HepG2 (cell line): ENCODE measurements around the gene ANKRD40. TPM values are rescaled to one million over a fixed set of nuclear protein-coding genes. Genes with fewer than 3 reads are reported as not detected.

ENCODE experiments used
- ATM ChIP-seq: fragments of 450-650 bp; IDR thresholded peaks from 2 replicates; pipeline ENCODE4 v1.7.1; 2017; ENCODE audit warnings: mild to moderate bottlenecking, borderline replicate concordance
- CEBPB ChIP-seq: IDR thresholded peaks from 2 replicates; pipeline ENCODE4 v1.6.1; 2011; ENCODE audit warnings: low read depth, low read length, improper control_type of control experiment, borderline replicate concordance
- GABPB1 ChIP-seq: IDR thresholded peaks from 2 replicates; pipeline ENCODE4 v1.6.1; 2016; ENCODE audit warnings: mild to moderate bottlenecking, missing genetic modification reagents, moderate library complexity, missing compliant biosample characterization
- ISX ChIP-seq: sonication (generic); formaldehyde crosslinking; conservative IDR thresholded peaks from 2 replicates; pipeline ENCODE4 v1.5.0; 2020; ENCODE audit warnings: missing genetic modification reagents
- KDM1A ChIP-seq: IDR thresholded peaks from 2 replicates; pipeline ENCODE4 v1.6.1; 2016; ENCODE audit warnings: missing compliant biosample characterization
- KDM3A ChIP-seq: IDR thresholded peaks from 2 replicates; pipeline ENCODE4 v1.6.1; 2018; ENCODE audit warnings: low read depth, missing compliant biosample characterization
- KDM5B ChIP-seq: sonication (generic); formaldehyde crosslinking; IDR thresholded peaks from 2 replicates; pipeline ENCODE4 v1.4.0; 2020; ENCODE audit warnings: missing genetic modification reagents, mild to moderate bottlenecking, borderline replicate concordance
- KLF12 ChIP-seq: sonication (generic); formaldehyde crosslinking; IDR thresholded peaks from 2 replicates; pipeline ENCODE4 v1.4.0; 2020; ENCODE audit warnings: missing genetic modification reagents, borderline replicate concordance
- NFIC ChIP-seq: IDR thresholded peaks from 2 replicates; pipeline ENCODE4 v1.6.1; 2012; ENCODE audit warnings: mild to moderate bottlenecking, low read length, inconsistent platforms
- PPARG ChIP-seq: conservative IDR thresholded peaks from 2 replicates; pipeline ENCODE4 v1.6.1; 2016; ENCODE audit warnings: missing biosample characterization, missing genetic modification reagents
- SKI ChIP-seq: fragments of 450-650 bp; IDR thresholded peaks from one replicate; pipeline ENCODE4 v1.6.1; 2018; ENCODE audit warnings: mild to moderate bottlenecking; ENCODE audit not compliant: partially characterized antibody
- SSRP1 ChIP-seq: IDR thresholded peaks from 2 replicates; pipeline ENCODE4 v1.6.1; 2016; ENCODE audit warnings: control low read depth
- STAT5B ChIP-seq: sonication (generic); formaldehyde crosslinking; IDR thresholded peaks from 2 replicates; pipeline ENCODE4 v1.4.0; 2020; ENCODE audit warnings: missing genetic modification reagents
- ZNF30 ChIP-seq: sonication (generic); formaldehyde crosslinking; IDR thresholded peaks from 2 replicates; pipeline ENCODE4 v1.5.0; 2020; ENCODE audit warnings: mild to moderate bottlenecking, missing genetic modification reagents
- ZNF777 ChIP-seq: sonication (generic); formaldehyde crosslinking; IDR thresholded peaks from 2 replicates; pipeline ENCODE4 v1.4.0; 2020; ENCODE audit warnings: missing genetic modification reagents
- ZNF781 ChIP-seq: sonication (generic); formaldehyde crosslinking; IDR thresholded peaks from 2 replicates; pipeline ENCODE4 v1.5.1; 2020; ENCODE audit warnings: borderline replicate concordance, mild to moderate bottlenecking, missing genetic modification reagents; ENCODE audit errors: not compliant biosample characterization
- ZZZ3 ChIP-seq: sonication (generic); formaldehyde crosslinking; IDR thresholded peaks from 2 replicates; pipeline ENCODE4 v1.4.0; 2020; ENCODE audit warnings: missing genetic modification reagents, mild to moderate bottlenecking, borderline replicate concordance
- polyA plus RNA-seq, 8 experiments: library from polyadenylated mRNA; depleted of rRNA in 3 of 8; stranded (reverse) in 7 of 8; unstranded in 1 of 8; fragments of >200 nt; fragmentation: Illumina TruSeq in 4 of 8; extraction: Trizol in 4 of 8; gene quantifications; 2 replicates each; pipeline versions ENCODE4 v1.2.1 to v1.2.3, GENCODE V29; 2011 to 2016; ENCODE audit warnings: low read depth in 4 of 8, missing spikeins in 1 of 8, mixed read lengths in 1 of 8; ENCODE audit not compliant: insufficient read depth in 1 of 8
- total RNA-seq, 5 experiments: library from RNA; depleted of rRNA; stranded (reverse); fragments of >200 nt; fragmentation: Illumina TruSeq; extraction: Trizol; gene quantifications; 2 replicates each; pipeline ENCODE4 v1.2.3, GENCODE V29; 2016; ENCODE audit warnings: low read depth in 1 of 5
- TF ChIP-seq, protein P1 (sequence below): sonication (generic); formaldehyde crosslinking; IDR thresholded peaks from 2 replicates; pipeline ENCODE4 v1.4.0; 2020; ENCODE audit warnings: missing genetic modification reagents, mild to moderate bottlenecking, borderline replicate concordance
- TF ChIP-seq, protein P2 (sequence below): sonication (generic); formaldehyde crosslinking; IDR thresholded peaks from 2 replicates; pipeline ENCODE4 v1.4.0; 2020; ENCODE audit warnings: mild to moderate bottlenecking, missing genetic modification reagents, borderline replicate concordance
- TF ChIP-seq, protein P3 (sequence below): sonication (generic); formaldehyde crosslinking; IDR thresholded peaks from 2 replicates; pipeline ENCODE4 v1.5.0; 2020; ENCODE audit warnings: mild to moderate bottlenecking, missing genetic modification reagents

ANKRD40 gene
- total and polyA plus RNA-seq, 2 of the 13 experiments (the other 11 are each of a cell fraction or from before 2014, with no cell fraction given) = 35.0 to 46.4 TPM

DNA sequence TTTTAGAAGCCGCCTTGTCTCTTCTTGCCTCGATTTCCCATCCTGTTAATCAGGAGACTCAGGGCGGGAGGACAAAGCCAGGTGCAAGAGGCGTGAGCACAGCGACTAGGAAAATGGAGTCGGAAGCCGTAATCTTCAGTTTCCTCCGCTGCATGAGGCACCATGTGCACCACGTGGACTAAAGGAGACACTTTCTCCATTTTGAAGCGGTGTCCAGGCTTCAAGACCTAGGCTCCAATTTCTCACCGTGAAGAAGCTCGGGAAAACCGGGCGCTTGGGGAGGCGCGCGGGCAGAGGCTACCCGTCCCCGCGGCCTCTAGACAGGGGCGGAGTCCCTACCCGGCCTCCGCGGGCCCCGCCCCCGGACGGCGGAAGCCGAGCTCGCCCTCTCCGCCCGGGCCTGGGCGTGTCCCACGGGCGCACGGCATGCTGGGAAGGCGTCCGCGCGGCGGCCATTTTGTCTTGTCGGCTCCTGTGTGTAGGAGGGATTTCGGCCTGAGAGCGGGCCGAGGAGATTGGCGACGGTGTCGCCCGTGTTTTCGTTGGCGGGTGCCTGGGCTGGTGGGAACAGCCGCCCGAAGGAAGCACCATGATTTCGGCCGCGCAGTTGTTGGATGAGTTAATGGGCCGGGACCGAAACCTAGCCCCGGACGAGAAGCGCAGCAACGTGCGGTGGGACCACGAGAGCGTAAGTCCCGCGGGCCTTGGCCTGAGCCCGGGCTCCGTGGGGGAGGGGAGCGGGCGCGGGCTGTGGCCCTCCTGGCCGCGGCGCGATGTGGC, 11.6 kb upstream of the ANKRD40 start, which contains the start of gene LUC7L3 (continued):
- TF ChIP-seq, protein P1, sequence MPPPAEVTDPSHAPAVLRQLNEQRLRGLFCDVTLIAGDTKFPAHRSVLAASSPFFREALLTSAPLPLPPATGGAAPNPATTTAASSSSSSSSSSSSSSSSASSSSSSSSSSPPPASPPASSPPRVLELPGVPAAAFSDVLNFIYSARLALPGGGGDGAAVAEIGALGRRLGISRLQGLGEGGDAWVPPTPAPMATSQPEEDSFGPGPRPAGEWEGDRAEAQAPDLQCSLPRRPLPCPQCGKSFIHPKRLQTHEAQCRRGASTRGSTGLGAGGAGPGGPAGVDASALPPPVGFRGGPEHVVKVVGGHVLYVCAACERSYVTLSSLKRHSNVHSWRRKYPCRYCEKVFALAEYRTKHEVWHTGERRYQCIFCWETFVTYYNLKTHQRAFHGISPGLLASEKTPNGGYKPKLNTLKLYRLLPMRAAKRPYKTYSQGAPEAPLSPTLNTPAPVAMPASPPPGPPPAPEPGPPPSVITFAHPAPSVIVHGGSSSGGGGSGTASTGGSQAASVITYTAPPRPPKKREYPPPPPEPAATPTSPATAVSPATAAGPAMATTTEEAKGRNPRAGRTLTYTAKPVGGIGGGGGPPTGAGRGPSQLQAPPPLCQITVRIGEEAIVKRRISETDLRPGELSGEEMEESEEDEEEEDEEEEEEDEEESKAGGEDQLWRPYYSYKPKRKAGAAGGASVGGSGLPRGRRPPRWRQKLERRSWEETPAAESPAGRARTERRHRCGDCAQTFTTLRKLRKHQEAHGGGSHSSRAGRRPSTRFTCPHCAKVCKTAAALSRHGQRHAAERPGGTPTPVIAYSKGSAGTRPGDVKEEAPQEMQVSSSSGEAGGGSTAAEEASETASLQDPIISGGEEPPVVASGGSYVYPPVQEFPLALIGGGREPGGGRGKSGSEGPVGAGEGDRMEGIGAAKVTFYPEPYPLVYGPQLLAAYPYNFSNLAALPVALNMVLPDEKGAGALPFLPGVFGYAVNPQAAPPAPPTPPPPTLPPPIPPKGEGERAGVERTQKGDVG (CRISPR knock-in tag) = peak; percentile 60
- peak; percentile 75; the same call in 1 of the 2 replicates for TF ChIP-seq ZZZ3
- TF ChIP-seq SKI = peak; percentile 73
- TF ChIP-seq GABPB1 (CRISPR knock-in tag) = peak; percentile 94
- no peak for TF ChIP-seq ATM
- peak; percentile 82; the same call in 1 of the 2 replicates for TF ChIP-seq PPARG (CRISPR knock-in tag)
- TF ChIP-seq KDM3A (CRISPR knock-in tag) = peak; percentile 63; the same call in 1 of the 2 replicates
- TF ChIP-seq CEBPB = no peak
- TF ChIP-seq ISX = 0 out of 2 replicates have a peak, but pooled peaks have one; percentile 14
- peak; percentile 97 for TF ChIP-seq KDM5B (CRISPR knock-in tag)
- TF ChIP-seq STAT5B = no peak; the same call in 1 of the 2 replicates
- TF ChIP-seq ZNF30 (CRISPR knock-in tag) = 0 out of 2 replicates have a peak, but pooled peaks have one; percentile 36
- no peak for TF ChIP-seq ZNF781 (CRISPR knock-in tag)
- TF ChIP-seq, protein P2, sequence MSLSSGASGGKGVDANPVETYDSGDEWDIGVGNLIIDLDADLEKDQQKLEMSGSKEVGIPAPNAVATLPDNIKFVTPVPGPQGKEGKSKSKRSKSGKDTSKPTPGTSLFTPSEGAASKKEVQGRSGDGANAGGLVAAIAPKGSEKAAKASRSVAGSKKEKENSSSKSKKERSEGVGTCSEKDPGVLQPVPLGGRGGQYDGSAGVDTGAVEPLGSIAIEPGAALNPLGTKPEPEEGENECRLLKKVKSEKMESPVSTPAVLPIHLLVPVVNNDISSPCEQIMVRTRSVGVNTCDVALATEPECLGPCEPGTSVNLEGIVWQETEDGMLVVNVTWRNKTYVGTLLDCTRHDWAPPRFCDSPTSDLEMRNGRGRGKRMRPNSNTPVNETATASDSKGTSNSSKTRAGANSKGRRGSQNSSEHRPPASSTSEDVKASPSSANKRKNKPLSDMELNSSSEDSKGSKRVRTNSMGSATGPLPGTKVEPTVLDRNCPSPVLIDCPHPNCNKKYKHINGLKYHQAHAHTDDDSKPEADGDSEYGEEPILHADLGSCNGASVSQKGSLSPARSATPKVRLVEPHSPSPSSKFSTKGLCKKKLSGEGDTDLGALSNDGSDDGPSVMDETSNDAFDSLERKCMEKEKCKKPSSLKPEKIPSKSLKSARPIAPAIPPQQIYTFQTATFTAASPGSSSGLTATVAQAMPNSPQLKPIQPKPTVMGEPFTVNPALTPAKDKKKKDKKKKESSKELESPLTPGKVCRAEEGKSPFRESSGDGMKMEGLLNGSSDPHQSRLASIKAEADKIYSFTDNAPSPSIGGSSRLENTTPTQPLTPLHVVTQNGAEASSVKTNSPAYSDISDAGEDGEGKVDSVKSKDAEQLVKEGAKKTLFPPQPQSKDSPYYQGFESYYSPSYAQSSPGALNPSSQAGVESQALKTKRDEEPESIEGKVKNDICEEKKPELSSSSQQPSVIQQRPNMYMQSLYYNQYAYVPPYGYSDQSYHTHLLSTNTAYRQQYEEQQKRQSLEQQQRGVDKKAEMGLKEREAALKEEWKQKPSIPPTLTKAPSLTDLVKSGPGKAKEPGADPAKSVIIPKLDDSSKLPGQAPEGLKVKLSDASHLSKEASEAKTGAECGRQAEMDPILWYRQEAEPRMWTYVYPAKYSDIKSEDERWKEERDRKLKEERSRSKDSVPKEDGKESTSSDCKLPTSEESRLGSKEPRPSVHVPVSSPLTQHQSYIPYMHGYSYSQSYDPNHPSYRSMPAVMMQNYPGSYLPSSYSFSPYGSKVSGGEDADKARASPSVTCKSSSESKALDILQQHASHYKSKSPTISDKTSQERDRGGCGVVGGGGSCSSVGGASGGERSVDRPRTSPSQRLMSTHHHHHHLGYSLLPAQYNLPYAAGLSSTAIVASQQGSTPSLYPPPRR (CRISPR knock-in tag) = peak; percentile 49; the same call in 1 of the 2 replicates
- TF ChIP-seq ZNF777 (CRISPR knock-in tag) = peak; percentile 59; the same call in 1 of the 2 replicates
- TF ChIP-seq KLF12 = peak; percentile 98
- TF ChIP-seq, protein P3, sequence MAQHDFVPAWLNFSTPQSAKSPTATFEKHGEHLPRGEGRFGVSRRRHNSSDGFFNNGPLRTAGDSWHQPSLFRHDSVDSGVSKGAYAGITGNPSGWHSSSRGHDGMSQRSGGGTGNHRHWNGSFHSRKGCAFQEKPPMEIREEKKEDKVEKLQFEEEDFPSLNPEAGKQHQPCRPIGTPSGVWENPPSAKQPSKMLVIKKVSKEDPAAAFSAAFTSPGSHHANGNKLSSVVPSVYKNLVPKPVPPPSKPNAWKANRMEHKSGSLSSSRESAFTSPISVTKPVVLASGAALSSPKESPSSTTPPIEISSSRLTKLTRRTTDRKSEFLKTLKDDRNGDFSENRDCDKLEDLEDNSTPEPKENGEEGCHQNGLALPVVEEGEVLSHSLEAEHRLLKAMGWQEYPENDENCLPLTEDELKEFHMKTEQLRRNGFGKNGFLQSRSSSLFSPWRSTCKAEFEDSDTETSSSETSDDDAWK (CRISPR knock-in tag) = no peak
- no peak; the same call in 1 of the 2 replicates for TF ChIP-seq NFIC
- no peak; the same call in 1 of the 2 replicates for TF ChIP-seq SSRP1 (CRISPR knock-in tag)
- TF ChIP-seq KDM1A (CRISPR knock-in tag) = no peak
